Thoracic aorta (tissue), 2 donors: ENCODE measurements around the gene DDX23. TPM values are rescaled to one million over a fixed set of nuclear protein-coding genes. Genes with fewer than 3 reads are reported as not detected.
"Not testable (repeated sequence)": the region's sequence is repeated elsewhere in the genome, so short reads cannot be mapped to it uniquely, and the experiment has no call there.

Source experiments
- ATAC-seq: fragments of 150-250 bp; one replicate; pipeline ENCODE4 v1.8.0; 2017; ENCODE audit warnings: low read depth; ENCODE audit not compliant: insufficient number of reproducible peaks, low FRiP score
- DNase-seq: peaks from one replicate; pipeline ENCODE4 v3.0.0-alpha.2; 2020; ENCODE audit warnings: low spot score
- H3K27ac ChIP-seq, 2 donors: fragments of 200-600 bp; sonication (generic); 1 replicate in 1 of 2; 2 replicates in 1 of 2; pipeline ENCODE4 v1.5.1; 2016; ENCODE audit warnings: mild to moderate bottlenecking in 2 of 2, moderate library complexity in 2 of 2
- H3K27me3 ChIP-seq: fragments of 200-600 bp; sonication (generic); replicated peaks from 2 replicates; pipeline ENCODE4 v1.6.0; 2016; ENCODE audit warnings: mild to moderate bottlenecking; ENCODE audit not compliant: insufficient read depth
- H3K36me3 ChIP-seq: fragments of 200-600 bp; sonication (generic); one replicate; pipeline ENCODE4 v1.5.1; 2016
- H3K4me1 ChIP-seq, 2 donors: fragments of 200-600 bp; sonication (generic); 1 replicate in 1 of 2; 2 replicates in 1 of 2; pipeline versions ENCODE4 v1.5.1 to v1.6.0; 2016; ENCODE audit warnings: low read depth in 2 of 2, mild to moderate bottlenecking in 1 of 2; ENCODE audit not compliant: control insufficient read depth in 1 of 2
- H3K4me3 ChIP-seq: fragments of 200-600 bp; sonication (generic); 2 replicates; pipeline ENCODE4 v1.5.1; 2016; ENCODE audit warnings: mild to moderate bottlenecking
- H3K9me3 ChIP-seq: fragments of 200-600 bp; sonication (generic); 2 replicates; pipeline ENCODE4 v1.5.1; 2016
- total RNA-seq, 2 donors: library from RNA; depleted of rRNA; stranded (reverse); fragments of >200 nt; gene quantifications; one replicate each; pipeline versions ENCODE4 v1.1.0 to v1.2.3, GENCODE V29; 2016
- TF ChIP-seq, protein P1 (sequence below): fragments of 200-600 bp; sonication (generic); IDR thresholded peaks from one replicate; pipeline ENCODE4 v1.5.1; 2019; ENCODE audit warnings: antibody characterized with exemption

The DDX23 gene
- total RNA-seq, 2 donors from 2014 or later: 53.7 to 92.6 TPM

DNA sequence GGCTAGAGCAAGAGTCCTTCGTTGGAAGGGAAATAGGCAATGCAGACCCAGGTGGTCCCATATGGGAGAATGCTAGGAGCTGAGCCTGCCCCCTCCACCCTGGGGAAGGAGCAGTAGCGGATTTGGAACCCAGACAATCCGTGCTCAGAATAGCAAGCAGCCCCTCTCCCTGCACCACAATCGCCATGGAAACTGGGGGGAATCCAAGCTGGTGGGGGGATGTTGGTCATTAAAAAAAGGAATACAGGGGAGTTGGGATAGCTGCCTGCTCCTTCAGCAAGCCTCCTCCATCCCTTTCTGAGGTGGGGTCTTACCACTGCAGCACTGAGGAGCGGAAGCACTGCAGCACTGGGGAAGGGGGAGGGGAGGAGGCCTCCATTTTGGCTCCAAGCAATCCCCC is 10.8 kb upstream of the DDX23 start:
- Histone ChIP-seq H3K4me1 (peaks cover 5 to 9% of the 10 kb centered on the region in 2 donors), H3K27me3 (no peaks in the 10 kb centered on the region), H3K27ac (no peak overlapping the region), H3K9me3 (no peaks in the 10 kb centered on the region), H3K36me3 (no peaks in the 10 kb centered on the region), H3K4me3 (no peak overlapping the region)
- ATAC-seq (no peak), DNase-seq (no peak)
- TF ChIP-seq, protein P1, sequence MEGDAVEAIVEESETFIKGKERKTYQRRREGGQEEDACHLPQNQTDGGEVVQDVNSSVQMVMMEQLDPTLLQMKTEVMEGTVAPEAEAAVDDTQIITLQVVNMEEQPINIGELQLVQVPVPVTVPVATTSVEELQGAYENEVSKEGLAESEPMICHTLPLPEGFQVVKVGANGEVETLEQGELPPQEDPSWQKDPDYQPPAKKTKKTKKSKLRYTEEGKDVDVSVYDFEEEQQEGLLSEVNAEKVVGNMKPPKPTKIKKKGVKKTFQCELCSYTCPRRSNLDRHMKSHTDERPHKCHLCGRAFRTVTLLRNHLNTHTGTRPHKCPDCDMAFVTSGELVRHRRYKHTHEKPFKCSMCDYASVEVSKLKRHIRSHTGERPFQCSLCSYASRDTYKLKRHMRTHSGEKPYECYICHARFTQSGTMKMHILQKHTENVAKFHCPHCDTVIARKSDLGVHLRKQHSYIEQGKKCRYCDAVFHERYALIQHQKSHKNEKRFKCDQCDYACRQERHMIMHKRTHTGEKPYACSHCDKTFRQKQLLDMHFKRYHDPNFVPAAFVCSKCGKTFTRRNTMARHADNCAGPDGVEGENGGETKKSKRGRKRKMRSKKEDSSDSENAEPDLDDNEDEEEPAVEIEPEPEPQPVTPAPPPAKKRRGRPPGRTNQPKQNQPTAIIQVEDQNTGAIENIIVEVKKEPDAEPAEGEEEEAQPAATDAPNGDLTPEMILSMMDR: no peak

DNA sequence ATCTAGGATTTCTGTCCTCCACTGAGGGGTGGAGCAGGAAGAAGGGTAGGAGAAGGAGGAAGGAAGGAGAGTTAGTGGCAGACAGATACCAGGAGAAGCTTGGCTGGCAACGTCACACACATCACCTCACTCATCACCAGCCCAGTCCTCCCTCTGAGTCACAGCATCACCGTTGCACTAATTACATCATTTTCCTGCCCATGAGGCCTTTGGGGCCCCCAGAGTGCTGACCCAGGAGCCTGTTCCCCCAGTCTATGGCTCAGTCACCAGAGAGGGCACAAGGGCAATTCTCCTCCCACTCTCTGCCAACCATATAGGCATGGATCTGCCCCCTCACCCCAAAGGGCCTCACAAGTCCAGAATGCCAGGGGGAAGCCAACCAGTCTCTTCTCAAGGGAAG is 9.1 kb upstream of the DDX23 start:
- DNase-seq (no peak), ATAC-seq (no peak)
- H3K27ac ChIP-seq: no peak overlapping the region
- no peaks in the 10 kb centered on the region for H3K27me3 ChIP-seq
- H3K36me3 ChIP-seq: no peaks in the 10 kb centered on the region
- H3K4me1 ChIP-seq: peaks cover 5 to 7% of the 10 kb centered on the region in 2 donors
- no peak overlapping the region for H3K4me3 ChIP-seq
- H3K9me3 ChIP-seq: no peaks in the 10 kb centered on the region
- TF ChIP-seq, protein P1: no peak

DNA sequence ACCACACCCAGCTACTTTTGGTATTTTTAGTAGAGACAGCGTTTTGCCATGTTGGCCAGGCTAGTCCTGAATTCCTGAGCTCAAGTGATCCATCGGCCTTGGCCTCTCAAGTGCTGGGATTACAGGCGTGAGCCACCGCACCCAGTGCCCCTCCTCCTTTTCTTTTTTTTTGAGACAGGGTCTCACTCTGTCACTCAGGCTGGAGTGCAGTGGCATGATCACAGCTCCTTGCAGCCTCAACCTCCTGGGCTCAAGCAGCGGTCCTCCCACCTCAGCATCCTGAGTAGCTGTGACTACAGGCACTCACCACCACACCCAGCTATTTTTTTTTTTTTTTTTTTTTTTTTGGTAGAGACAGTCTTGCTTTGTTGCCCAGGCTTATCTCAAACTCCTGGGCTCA is 8.3 kb upstream of the DDX23 start:
- not testable (repeated sequence) for H3K4me1 ChIP-seq, H3K9me3 ChIP-seq, ATAC-seq, H3K36me3 ChIP-seq, DNase-seq, H3K27me3 ChIP-seq, H3K27ac ChIP-seq, H3K4me3 ChIP-seq

DNA sequence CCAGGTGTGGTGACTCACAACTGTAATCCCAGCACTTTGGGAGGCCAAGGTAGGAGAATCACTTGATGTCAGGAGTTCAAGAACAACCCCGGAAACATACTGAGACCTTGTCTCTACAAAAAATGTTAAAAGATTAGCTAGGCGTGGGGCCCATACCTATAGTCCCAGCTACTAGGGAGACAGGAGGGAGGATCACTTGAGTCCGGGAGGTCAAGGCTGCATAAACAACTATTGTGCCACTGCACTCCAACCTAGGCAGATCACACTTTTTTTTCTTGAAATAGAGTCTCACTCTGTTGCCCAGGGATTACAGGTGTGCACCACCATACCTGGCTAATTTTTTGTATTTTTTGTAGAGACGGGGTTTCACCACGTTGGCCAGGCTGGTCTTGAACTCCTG is 7.6 kb upstream of the DDX23 start:
- no peaks in the 10 kb centered on the region for H3K9me3 ChIP-seq
- H3K4me1 ChIP-seq: no peaks in the 10 kb centered on the region
- DNase-seq (no peak), ATAC-seq (no peak)
- H3K27me3 ChIP-seq: no peaks in the 10 kb centered on the region
- H3K27ac ChIP-seq: no peak overlapping the region
- H3K36me3 ChIP-seq: no peaks in the 10 kb centered on the region
- no peak overlapping the region for H3K4me3 ChIP-seq
- TF ChIP-seq, protein P1: no peak

DNA sequence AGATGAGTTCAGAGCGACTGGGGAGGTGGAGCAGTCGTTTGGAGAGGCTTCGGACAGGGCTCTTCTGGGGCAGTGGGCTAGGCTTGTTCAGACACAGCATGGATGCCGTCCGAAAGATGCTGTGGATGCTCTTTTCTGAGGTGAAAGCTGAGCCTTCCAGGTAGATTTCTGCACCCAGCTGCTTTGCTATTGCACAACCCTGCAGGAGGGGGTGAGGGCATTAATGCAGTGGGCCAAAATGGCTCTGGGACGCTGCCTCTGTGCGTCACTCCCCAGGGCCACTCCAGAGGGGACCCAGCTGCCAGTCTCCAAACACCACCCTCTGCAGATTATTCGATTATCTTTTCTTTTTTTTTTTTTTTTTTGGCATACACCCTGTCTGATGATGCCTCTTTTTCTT is 6.1 kb upstream of the DDX23 start:
- ATAC-seq (no peak), DNase-seq (no peak)
- Histone ChIP-seq H3K27me3 (no peaks in the 10 kb centered on the region), H3K4me1 (peaks cover 0 to under 1% of the 10 kb centered on the region in 2 donors), H3K9me3 (no peaks in the 10 kb centered on the region), H3K36me3 (no peaks in the 10 kb centered on the region), H3K4me3 (no peak overlapping the region), H3K27ac (no peak overlapping the region)
- TF ChIP-seq, protein P1: no peak

DNA sequence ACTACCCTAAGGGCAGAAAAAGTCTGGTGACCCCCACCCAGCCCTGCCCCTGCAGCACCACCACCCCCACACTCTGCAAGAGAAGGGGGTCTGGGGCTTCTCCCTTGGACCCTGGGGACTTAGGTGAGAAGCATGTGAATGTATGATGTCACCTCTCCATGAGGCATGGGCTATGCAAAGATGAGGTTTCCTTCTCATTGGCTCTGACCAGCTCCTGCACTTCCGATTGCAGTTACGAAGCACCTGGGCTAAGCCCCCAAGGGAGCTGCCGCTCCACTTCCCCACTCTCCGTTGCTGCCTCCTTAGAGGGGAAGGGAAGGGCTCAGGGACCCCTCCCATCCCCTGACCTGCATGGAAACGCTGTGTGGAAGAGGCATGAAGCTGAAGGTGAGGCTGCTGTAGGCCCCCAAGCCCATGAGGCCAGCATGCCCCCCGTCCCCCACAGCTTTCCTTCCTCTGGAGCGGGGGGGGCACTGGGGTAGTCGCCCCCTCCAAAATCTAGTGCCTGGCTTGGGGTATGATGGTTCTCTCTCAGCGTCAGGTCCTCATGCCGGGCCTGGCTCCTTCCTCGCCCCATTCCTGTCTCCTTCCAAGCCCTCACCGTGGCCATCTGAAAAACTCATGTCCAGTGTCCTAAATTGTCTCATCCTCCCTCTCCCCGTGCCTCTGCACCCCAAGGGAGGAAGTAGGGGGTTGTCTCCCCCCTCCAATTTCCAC is 5.5 kb upstream of the DDX23 start:
- ATAC-seq (no peak), DNase-seq (no peak)
- TF ChIP-seq, protein P1: no peak
- Histone ChIP-seq H3K36me3 (no peaks in the 10 kb centered on the region), H3K9me3 (no peaks in the 10 kb centered on the region), H3K4me3 (no peak overlapping the region), H3K27ac (no peak overlapping the region), H3K4me1 (peaks cover 5 to 7% of the 10 kb centered on the region in 2 donors), H3K27me3 (no peaks in the 10 kb centered on the region)
